H54 (cell line): ENCODE data around the gene CDC25C.
"Not testable (repeated sequence)": the region's sequence is repeated elsewhere in the genome, so short reads cannot be mapped to it uniquely, and the experiment has no call there.

Experiments
- DNase-seq: peaks from one replicate; pipeline ENCODE4 v3.0.0; 2011; ENCODE audit warnings: low spot score, mixed read lengths; ENCODE audit not compliant: insufficient read length
- FAIRE-seq: peaks from 3 replicates; lab custom pipeline; 2011; peaks lifted over from hg19 to GRCh38; lab: Jason Lieb, UNC
- POLR2A ChIP-seq: IDR thresholded peaks from 2 replicates; pipeline ENCODE4 v1.6.1; 2011; ENCODE audit warnings: low read depth, mild to moderate bottlenecking, low read length

CDC25C gene

GRCh38 chr5:138276402-138277054, 55.1 kb downstream of the CDC25C start:
- FAIRE-seq, result no peak
- no peak for DNase-seq
- TF ChIP-seq POLR2A, result no peak

DNA sequence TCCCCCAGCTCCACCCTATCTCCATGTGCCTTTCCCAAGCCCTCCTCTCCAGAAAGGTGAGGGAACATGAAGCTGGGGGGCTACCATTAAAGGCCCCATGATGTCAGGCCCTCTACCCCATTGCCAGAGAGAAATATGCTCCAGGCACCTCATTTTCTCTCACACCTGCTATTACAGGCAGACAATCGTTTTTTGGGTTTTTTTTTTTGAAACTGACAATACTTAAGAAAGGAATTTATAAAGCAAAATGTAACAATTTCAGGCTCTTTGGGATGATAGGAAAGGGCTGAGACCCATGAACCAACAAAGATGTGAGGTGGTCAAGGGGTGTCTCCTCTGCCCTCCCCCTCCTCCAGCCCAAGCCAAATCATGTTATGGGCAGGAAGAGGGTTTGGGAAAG, 55.7 kb downstream of the CDC25C start:
- TF ChIP-seq POLR2A, result no peak
- no peak for FAIRE-seq
- no peak for DNase-seq

DNA sequence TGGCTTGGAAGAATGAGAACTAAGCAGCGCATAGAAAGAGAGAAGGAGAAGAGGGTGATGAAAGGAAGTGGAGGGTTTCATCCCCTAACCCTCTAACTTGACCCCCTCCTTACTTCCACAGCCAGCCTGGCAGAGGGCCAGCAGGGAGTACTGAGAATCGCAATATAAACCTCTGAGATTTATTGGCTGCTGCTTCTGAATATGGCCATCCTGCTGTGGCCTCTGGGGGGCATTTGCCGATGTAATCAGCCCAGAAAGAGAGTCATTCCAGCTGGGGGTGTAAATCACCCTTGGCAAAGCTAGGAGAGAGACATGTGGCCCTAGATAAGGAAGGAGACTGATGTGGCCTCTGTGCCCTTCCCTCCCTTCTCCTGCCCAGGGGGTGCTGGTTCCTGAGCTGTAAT, 56.2 kb downstream of the CDC25C start:
- DNase-seq (no peak), FAIRE-seq (no peak)
- no peak for TF ChIP-seq POLR2A

- no peak for TF ChIP-seq POLR2A
- FAIRE-seq (no peak), DNase-seq (no peak)
These were observed 57.3 kb downstream of the CDC25C start, which contains the start of gene GFRA3 for GRCh38 chr5:138274189-138274853. Gene GFRA3, minus strand, starts transcription at chr5:138274621. Its CDS starts 197 bp downstream, at chr5:138274424.

DNA sequence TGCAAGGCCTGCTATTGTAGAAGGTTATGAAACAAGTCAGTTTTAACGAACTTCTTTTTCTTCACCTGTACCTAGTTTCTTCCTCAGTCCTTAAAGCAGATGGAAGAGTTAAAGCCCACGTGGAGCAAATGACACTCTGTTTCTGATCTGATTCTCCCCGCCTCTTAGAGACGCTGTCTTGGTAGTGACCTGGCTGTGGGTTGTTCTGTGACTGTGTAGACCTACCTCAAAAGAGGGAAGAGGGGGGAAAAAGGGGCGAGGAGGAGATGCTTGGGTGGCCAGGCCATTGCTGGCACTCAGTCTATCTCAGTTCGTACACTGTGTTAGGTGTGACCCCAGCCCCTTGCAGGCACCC, 57.8 kb downstream of the CDC25C start:
- DNase-seq (no peak), FAIRE-seq (no peak)
- TF ChIP-seq POLR2A, result no peak

DNA sequence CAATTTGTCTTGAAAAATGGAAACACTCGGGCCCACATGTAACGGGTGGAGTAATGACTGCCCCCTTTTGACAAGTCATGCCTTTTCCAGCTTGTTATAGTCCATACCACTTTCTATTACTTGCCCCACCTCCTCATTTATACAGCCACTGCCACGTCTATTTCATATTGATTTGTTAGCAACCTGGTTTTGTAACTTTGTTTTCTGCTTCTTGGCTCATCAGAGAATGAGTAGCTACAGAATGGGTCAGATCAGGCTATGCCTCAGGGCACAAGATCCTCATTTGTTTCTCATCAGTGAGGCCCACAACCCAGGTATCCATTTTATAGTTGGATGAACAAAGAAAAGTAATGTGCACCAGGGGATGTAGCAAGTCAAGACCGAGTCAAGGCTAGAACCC, 58.9 kb downstream of the CDC25C start:
- TF ChIP-seq POLR2A, result no peak
- no peak for FAIRE-seq
- DNase-seq, result no peak

DNA sequence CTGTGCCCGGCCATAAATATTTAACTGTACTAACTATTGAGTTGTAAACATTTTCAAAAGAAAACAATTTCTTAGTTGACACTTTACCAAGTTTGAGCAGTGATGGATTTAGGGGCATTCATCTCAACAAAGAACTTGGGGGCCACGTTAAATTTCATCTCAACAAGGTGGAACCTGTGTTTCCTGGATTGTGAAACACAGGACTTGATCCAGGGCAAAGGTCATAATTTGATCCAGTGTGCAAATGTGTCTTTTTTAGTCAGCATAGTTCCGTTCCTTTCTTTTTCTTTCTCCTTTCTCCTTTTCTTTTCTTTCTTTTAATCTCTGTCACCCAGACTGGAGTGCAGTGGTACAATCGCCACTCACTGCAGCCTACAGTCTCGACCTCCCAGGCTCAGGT, 60.3 kb downstream of the CDC25C start:
- no peak for FAIRE-seq
- DNase-seq, result no peak
- no peak for TF ChIP-seq POLR2A

- no peak for TF ChIP-seq POLR2A
These were observed 67.4 kb downstream of the CDC25C start for GRCh38 chr5:138264183-138264582.

GRCh38 chr5:138263581-138263980, 68.0 kb downstream of the CDC25C start:
- no peak for DNase-seq
- no peak for TF ChIP-seq POLR2A
- no peak for FAIRE-seq

More at GRCh38 chr5:138264183-138264582, 67.4 kb downstream of the CDC25C start:
- FAIRE-seq (no peak), DNase-seq (no peak)

DNA sequence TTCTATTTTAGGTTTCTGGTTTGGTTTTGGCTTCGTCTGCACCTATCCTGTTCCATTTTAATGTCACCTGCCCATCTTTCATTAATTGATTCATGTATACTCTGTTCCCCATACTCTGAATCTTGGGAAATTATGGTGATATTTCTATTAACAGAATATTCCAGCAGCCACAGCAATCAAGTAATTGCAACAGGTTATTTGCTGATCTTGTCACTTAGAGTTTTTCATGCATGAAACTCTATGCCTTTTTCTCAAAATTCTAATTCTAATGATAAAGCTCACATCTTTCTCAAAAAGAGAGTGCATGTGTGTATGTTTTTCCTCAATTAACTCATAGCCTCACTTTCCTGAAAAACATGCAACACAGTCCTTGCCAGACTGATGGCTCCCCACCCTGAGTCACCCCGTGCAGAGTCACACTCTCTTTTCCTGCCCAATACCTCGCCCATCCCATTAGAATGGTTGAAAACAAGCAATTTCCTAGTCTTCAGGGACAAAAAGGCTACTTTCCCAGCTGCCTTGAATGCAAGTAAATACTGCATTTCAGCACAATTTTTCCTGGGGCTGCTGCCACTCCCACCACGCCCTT, 72.8 kb downstream of the CDC25C start:
- FAIRE-seq, result no peak
- DNase-seq, result no peak
- no peak for TF ChIP-seq POLR2A

DNA sequence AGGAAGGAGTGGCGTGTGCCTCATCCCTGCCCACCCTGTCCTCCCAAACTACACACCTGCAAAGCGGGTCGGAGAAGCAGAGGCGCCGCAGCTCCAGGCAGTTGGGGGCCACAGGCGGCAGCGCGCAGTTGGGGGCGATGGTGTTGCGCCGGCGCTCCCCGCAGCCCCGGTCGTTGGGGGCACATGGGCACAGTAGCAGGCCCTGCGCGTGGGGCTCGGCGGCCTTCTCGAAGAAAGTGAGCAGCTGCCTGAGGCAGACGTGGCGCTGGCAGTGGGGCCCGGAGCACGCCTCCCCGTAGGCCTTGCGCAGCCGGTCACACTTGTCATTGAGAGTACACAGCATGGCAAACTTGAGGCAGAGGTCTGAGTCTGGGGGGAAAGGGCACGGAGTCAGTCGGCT, 74.0 kb downstream of the CDC25C start:
- DNase-seq (no peak), FAIRE-seq (no peak)
- TF ChIP-seq POLR2A, result no peak

DNA sequence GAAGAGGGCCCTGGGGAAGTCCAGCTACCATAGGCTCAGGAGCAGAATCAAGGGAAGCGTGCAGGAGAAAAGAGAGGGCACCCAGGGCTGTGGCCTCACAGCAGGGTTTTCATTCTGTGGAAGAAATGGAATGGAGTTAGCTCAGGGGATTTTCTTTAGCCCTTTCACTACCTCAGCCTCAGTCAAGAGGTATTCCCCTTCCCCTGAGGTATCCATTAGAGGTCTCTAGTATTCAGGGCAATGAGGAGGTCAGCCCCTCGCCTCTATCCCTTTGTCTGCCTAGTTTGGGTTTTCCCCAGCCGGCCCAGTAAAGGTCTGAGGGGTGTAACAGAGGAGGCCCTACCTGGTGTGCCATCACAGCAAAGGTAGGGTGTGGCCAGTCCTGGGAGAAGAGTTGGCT, 78.7 kb downstream of the CDC25C start:
- no peak for FAIRE-seq
- DNase-seq, result no peak
- no peak for TF ChIP-seq POLR2A

DNA sequence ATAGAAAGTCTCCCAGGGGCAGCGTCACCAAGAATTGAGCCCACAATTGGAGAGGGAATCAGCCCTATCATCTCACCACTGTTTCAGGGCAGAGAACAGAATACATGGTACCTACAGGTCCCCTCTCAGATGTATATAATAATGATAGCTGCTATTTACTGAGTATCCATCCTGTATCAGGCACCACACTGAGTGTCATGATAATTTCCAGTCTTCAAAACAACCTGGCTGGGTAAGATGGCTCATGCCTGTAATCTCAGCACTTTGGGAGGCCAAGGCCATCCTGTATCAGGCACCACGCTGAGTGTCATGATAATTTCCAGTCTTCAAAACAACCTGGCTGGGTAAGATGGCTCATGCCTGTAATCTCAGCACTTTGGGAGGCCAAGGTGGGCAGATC, 83.8 kb downstream of the CDC25C start:
- FAIRE-seq, result not testable (repeated sequence)

GRCh38 chr5:138246822-138247221, 84.8 kb downstream of the CDC25C start:
- no peak for FAIRE-seq
- no peak for TF ChIP-seq POLR2A
- no peak for DNase-seq

More for the DNA sequence above, 83.8 kb downstream of the CDC25C start:
- DNase-seq, result not testable (repeated sequence)

DNA sequence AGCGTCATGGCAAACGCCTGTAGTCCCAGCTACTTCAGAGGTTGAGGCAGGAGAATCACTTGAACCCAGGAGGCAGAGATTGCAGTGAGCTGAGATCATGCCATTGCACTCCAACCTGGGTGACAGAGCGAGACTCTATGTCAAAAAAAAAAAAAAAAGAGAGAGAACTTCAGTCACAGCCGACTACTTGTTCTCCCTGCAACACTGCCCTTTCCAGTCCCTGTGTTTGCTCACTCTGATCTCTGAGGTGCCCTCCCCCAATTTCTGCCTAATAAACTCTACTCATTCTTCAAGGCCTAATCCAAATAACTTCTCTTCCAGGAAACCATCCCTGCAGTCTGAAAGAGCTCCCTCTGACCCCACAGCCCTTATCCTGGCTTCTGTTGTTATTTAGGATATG, 85.3 kb downstream of the CDC25C start:
- no peak for TF ChIP-seq POLR2A
- FAIRE-seq (no peak), DNase-seq (no peak)
